HCEC 1CT (cell line): Measurements from ENCODE around the gene GATD1.

Experiments used
- DNase-seq: peaks from one replicate; pipeline ENCODE4 v3.0.0-alpha.2; 2017

The GATD1 gene

GRCh38 chr11:794766-795633 is 17.7 kb upstream of the GATD1 start:
- DNase-seq: no peak

DNA sequence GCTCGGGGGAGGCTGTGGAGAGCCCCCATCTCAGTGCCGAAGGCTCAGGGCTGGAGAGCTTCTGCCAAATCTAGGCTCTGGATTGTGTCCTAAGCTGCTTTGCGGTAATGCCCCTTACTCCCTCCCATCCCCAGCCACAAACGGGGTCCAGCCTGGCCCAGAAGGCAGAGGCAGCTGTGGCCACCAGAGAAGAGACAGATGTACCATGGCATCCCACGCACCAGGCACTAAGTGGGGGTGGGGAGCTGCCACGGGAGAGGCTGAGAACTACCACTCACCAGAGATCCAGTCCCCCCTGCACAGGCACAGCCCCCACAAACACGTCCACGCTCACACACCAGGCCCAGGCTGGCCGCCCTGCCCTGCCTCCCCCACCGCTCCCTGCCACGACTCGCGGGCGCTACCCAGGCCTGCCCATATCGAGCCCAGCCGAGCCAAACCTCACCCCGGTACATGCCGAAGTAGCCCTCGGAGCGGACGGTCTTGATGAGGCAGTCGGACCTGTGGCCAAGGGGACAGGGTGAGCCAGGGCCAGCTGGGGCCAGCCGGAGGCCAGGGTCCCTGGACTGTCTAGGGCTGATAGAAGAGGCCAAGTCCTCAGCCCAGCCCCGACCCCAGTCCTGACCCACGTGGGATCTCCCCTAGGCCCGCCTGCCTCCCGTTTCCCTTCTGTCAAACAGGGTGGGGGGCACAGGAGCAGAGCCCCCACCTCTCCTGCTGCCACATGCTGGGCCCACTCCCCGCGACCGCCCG is 16.9 kb upstream of the GATD1 start:
- no peak for DNase-seq

DNA sequence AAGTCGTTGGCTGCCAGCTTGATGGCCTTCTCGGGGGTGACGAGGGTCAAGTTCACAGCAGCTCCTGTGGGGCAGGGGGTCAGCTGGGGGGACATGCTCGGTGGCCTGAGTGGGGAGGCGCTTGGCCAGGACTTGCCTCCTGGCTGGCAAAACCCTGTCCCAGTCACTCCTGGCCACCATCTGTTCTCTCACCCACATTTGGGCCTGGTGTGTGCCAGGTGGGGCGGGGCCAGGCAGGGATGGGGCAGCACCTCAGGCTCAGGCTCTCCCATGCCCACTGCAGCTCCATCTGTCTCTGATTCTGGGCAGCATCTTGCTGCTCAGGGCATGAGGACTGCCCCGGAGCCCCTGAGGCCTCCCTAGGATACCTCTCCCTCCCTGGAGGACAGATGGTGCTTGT is 16.3 kb upstream of the GATD1 start:
- no peak for DNase-seq

DNA sequence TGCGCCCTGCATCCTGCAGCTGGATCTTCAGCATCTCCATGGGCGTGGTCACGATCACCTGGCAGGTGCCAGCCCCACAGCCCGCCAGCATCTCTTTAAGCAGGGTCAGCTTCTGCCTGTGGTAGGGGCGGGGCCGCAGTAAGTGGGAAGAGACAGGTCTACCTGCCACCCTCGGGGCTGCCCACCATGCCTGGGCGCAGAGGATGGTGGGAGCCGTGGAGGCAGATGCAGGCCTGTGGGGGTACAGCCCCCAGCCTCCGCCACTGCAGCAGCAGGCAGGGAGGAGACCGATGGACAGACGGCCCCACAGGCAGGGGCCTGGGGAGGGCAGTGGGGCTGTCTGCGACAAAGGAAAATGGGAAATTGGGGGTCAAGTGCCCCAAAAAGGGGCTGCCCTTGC is 15.6 kb upstream of the GATD1 start:
- DNase-seq: no peak

DNA sequence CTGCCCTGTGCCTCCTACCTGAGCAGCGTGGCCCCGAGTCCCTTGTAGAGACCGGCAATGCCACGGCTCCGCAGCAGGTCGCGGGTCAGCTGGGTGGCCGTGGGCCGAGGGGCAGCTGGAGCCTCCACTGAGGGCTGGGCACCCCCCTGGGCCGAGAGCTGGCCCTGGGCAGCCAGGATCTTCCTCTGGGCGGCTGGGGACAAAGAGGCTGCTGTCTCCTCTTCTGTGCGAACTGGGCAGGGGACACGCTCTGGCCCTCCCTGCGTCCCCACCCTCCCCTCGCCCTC is 15.2 kb upstream of the GATD1 start:
- DNase-seq: no peak

DNA sequence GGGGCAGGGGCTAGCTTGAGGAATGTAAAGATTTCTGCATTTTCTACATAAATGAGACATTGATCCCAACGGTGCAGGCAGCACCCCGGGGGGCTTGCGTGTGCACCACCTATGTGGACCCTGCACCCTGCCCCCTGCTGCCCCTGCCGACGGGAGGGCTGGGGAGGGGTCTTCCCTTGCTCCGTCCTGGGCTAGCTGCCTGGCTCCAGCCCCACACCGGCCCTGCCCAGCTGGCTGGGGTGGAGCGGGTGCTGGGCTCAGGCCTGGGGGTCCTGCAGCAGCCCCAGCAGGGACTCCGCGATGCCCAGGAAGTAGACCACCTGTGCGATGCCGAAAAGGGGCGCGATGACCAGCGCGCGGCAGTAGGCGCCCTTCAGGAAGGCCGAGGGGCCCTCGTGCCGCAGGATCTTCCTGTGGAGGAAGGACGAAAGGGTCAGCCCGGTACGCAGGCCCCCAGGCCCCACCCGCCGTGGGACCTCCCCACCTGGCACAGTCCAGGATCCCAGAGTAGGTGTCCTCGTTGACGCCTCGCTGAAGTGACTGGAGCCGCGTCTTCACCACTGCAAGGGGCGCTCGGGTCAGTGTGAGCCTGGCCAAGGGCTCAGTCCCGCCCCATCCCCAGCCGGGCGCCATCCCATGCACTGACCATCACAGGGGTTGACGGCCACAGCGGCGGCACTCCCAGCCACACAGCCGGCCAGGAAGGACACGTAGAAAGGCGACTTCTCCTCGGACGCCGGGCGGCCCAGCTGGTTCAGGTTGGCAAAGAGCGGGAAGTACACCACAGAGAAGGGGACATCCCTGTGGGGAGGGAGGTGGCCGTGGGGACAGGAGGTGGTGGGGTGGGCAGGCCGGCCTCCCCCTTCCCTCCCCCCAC is 14.6 kb upstream of the GATD1 start:
- DNase-seq: no peak

GRCh38 chr11:790721-791564 is 13.7 kb upstream of the GATD1 start:
- DNase-seq: no peak

DNA sequence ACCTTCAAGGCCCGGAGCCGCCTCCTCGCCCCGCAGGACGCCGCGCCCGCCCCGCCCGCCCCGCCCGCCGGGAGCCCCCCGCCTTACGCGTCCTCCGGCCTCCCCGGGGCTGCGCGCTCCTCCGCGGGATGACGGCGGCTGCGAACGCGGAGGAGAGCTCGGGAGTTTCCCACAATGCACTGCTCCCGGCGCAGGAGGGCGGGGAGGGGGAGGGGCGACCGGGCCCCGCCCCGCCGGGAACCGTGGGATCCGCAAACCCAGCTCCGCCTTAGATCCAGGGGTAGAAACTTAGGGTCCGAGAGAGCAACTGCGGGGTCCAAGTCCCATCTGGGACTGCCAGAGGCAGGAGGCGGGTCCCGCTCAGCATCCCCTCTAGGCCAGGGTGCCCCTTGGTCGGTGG is 12.7 kb upstream of the GATD1 start, which contains the start of gene CEND1:
Gene CEND1, minus strand, starts transcription at position 148 of the 400 bp plus-strand sequence. CDS start 1,514 bp downstream, outside the sequence.
- no peak for DNase-seq

DNA sequence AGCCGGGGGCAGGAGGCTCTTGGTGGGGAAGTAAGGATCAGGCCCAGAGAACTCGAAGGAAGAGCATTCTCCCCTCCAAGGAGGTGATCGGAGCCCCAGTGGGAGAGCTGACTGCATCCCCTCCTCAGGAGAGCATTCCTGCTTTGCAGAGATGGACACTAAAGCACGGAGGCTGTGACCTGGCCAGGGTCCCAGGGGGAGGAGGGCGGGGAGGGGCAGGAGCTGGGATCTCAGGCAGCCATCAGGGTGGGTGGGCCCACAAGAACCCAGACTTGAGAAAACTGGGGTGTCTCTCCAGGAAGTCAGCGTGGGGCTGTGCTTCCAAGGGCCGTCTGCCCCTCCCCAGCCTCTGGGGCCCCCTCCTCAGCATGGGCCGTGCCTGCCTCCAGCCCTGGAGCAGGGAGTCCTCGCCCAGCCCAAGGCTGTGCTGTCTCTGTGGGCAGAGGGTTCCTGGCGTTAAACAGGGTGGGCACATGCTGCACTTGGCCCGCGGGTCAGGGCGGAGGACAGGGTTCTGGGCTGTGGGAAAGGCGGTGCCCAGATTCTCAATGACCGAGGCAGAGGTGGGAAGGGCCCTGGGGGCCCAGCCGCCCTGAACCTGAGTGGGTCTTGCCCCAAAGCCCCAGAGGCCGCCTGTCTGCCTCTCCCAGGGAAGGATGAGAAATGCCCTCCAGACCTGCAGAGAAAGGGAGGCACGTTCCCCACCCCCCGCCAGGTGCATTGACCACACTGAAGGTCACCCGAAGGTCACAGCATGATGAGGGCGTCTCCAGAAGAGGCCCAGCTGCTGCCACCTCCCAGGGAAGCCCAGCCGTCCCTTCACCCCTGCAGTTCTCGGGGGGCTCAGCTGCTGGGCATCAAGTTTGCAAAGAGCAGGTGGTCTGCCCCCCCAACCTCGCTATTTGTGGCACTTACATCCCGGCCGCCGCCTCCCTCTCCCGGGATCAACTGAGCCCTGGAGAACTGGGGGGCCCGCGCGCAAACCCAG is 12.0 kb upstream of the GATD1 start:
- DNase-seq: no peak

GRCh38 chr11:788009-788640 is 10.8 kb upstream of the GATD1 start:
- no peak for DNase-seq

GRCh38 chr11:787084-787675 is 9.9 kb upstream of the GATD1 start:
- no peak for DNase-seq

- DNase-seq: no peak
These were observed 9.2 kb upstream of the GATD1 start for GRCh38 chr11:786235-787083.

DNA sequence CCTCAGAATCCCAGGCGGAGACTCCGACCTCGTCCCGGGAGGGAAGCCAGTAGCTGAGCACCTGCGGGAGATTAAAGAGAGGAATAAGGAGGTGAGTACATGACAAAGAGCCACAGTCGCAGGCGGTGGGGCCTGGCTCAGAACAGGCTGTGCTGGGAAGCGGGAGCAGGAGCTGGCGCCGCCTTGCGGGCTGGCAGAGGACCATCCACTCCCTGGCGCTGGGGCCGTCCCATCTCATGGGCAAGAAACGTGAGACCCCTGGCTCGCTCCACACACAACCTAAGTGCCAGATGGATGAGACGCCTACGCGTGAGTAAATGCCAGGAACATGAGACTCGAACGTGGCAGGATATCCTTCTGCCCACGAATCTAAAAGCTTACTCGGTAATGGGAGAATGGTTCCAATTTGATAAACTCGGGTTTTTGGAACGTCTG is 6.3 kb upstream of the GATD1 start:
- DNase-seq: peak; percentile 43

DNA sequence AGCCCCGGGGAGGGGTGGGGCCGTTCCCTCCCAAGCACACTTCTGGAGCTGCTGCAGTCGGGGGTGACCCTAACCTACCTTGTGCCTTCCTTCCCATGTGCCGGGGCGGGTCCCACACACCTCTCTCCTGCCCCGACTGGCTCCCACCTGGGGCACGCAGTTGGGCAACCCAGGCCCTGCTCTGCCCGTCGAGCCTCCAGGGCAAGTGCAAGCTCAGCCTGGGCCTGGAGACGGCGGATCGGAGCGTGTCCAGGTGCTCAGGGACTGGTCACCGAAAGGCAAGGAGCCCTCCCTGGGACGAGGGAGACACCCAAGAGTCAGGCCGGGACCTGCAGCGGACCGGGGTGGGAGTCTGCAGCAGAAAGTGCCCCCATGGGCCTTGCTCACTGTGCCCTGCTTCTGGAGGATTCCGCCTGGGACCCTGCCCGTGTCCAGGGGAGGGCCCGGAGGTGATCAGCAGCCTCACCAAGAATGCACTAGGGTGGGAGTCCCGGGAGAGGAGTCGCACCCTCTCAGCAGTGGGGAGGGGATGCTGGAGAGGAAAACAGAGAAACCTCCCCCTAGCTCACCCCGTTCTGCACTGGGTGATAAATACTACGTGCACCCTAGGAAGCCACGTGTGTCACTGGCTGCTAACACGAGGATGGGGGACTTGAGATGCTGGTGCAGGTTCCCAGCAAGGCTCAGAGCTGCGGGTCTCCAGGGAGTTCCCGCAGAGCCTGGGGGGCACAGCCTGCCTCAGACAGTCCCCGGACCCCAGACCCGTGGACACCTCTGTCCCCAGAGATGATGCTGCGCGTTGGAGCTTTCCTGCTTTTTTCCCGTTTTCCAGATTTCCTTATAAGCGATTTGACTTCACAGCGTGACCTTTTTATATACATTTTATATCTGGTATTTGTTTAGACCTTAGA is 5.2 kb upstream of the GATD1 start:
- no peak for DNase-seq

GRCh38 chr11:779955-780532 is 2.8 kb upstream of the GATD1 start:
- no peak for DNase-seq

DNA sequence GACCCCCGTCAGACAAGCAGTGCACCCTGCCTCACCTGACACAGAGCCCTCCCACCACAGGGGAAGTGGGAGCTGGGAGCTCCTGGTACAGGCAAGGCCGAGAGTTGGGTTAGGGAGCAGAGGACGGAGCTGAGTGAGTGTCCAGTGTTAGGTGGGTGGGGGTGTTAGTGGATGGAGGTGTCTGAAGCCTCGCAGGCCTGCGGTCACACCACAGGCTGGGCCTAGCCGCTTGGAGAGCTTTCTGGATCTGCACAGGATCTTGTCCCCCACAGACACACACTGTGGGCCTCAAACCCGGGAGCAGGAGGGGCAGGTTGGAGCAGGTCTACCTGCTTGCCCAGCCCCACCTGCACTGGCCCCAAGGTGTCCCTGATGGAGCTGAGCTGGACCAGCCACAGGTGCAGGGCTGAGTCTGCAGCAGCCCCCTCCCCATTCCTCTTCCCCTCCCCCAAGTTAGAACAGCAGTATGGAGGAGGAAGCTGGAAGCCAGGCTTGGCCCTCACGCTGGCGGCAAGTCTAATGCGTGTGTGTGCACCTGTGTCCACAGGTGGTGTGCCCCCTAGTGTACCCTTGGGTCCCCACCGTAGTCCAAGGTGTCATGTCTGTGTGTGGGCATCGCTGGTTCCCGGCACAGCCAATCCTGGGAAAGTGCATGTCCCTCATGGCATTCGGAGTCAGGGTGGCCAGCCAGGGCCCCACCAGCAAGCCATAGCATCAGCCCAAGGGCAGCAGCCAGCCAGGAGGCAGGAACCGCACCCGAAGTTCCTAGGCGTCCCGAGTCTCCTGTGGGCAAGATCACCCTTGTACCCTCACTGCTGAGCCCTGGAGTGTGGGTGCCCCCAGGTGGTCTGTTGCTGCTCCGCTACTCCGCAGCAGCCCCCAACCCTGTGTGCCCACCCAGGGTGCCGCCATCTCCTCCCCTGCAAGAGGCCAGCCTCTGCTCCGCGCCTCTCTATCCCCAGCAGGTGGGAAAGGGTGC is 2.0 kb upstream of the GATD1 start:
- no peak for DNase-seq
